K562 (cell line): Measurements from ENCODE around the gene DRAXIN. TPM values are rescaled to one million over a fixed set of nuclear protein-coding genes. Genes with fewer than 3 reads are reported as not detected.

Experiments
- ATF7 ChIP-seq: fragments of 450-650 bp; IDR thresholded peaks from 2 replicates; pipeline ENCODE4 v1.7.1; 2014; ENCODE audit warnings: mild to moderate bottlenecking, moderate library complexity
- BDP1 ChIP-seq: IDR thresholded peaks from 3 replicates; pipeline ENCODE4 v1.6.1; 2011; ENCODE audit not compliant: insufficient read length, insufficient read depth
- CBX8 ChIP-seq: fragments of 200-600 bp; sonication (generic); IDR thresholded peaks from 2 replicates; pipeline ENCODE4 v1.6.1; 2012; ENCODE audit warnings: borderline replicate concordance, mixed run types, low read depth, mild to moderate bottlenecking, moderate library complexity, mixed read lengths, low read length, control low read depth, inconsistent platforms; ENCODE audit not compliant: poor library complexity, severe bottlenecking; ENCODE audit errors: extremely low read depth
- FOXJ3 ChIP-seq: sonication (generic); formaldehyde crosslinking; IDR thresholded peaks from 2 replicates; pipeline ENCODE4 v1.4.0; 2020; ENCODE audit warnings: mild to moderate bottlenecking, missing genetic modification reagents
- LARP7 ChIP-seq: fragments of 450-650 bp; IDR thresholded peaks from 2 replicates; pipeline ENCODE4 v1.6.1; 2016
- MITF ChIP-seq: IDR thresholded peaks from 2 replicates; pipeline ENCODE4 v1.6.1; 2014; ENCODE audit warnings: antibody characterized with exemption
- MLX ChIP-seq, 2 experiments: fragments of 450-650 bp in 1 of 2; sonication (generic) in 1 of 2; formaldehyde crosslinking; conservative IDR thresholded peaks; 2 replicates each; pipeline versions ENCODE4 v1.4.0 to v1.8.1; 2020 to 2022; ENCODE audit warnings: mild to moderate bottlenecking in 1 of 2, missing genetic modification reagents in 1 of 2
- NFE2 ChIP-seq: IDR thresholded peaks from 2 replicates; pipeline ENCODE4 v1.6.1; 2014; ENCODE audit warnings: antibody characterized with exemption, low read depth
- NR1H2 ChIP-seq: sonication (generic); formaldehyde crosslinking; IDR thresholded peaks from 2 replicates; pipeline ENCODE4 v1.4.0; 2020; ENCODE audit warnings: mild to moderate bottlenecking, missing genetic modification reagents
- NRF1 ChIP-seq, 2 experiments: fragments of 450-650 bp; IDR thresholded peaks in 1 of 2; conservative IDR thresholded peaks in 1 of 2; 2 replicates each; pipeline ENCODE4 v1.6.1; 2014; ENCODE audit warnings: mild to moderate bottlenecking in 2 of 2
- PHF20 ChIP-seq: fragments of 450-650 bp; IDR thresholded peaks from 2 replicates; pipeline ENCODE4 v1.6.1; 2018; ENCODE audit not compliant: partially characterized antibody
- POLR2B ChIP-seq: fragments of 450-650 bp; IDR thresholded peaks from 2 replicates; pipeline ENCODE4 v1.6.1; 2018; ENCODE audit warnings: low read depth; ENCODE audit not compliant: partially characterized antibody
- RCOR1 ChIP-seq, 2 experiments: IDR thresholded peaks; 2 replicates each; pipeline ENCODE4 v1.6.1; 2012; ENCODE audit warnings: low read depth in 2 of 2, low read length in 2 of 2, borderline replicate concordance in 1 of 2, improper control_type of control experiment in 1 of 2
- RFX5 ChIP-seq: IDR thresholded peaks from 2 replicates; pipeline ENCODE4 v1.6.1; 2011; ENCODE audit warnings: low read depth, mild to moderate bottlenecking, improper control_type of control experiment, low read length
- TEAD2 ChIP-seq: fragments of 450-650 bp; IDR thresholded peaks from 2 replicates; pipeline ENCODE4 v1.6.1; 2016; ENCODE audit warnings: missing genetic modification characterization, control low read depth, missing compliant biosample characterization
- TGIF2 ChIP-seq: sonication (generic); formaldehyde crosslinking; IDR thresholded peaks from 2 replicates; pipeline ENCODE4 v1.8.1; 2022; ENCODE audit warnings: mild to moderate bottlenecking, missing genetic modification reagents, moderate library complexity
- TSHZ1 ChIP-seq: fragments of 250-450 bp; sonication (Bioruptor Pico); IDR thresholded peaks from 2 replicates; pipeline ENCODE4 v1.4.0; 2020; ENCODE audit warnings: mild to moderate bottlenecking, moderate library complexity
- WHSC1 ChIP-seq: IDR thresholded peaks from one replicate; pipeline ENCODE4 v1.6.1; 2012; ENCODE audit warnings: low read length, control low read depth, inconsistent platforms
- ZBTB8A ChIP-seq: fragments of 450-650 bp; IDR thresholded peaks from 2 replicates; pipeline ENCODE4 v1.6.1; 2018; ENCODE audit warnings: mild to moderate bottlenecking, moderate library complexity; ENCODE audit not compliant: partially characterized antibody
- ZFP1 ChIP-seq: fragments of 450-650 bp; formaldehyde crosslinking; IDR thresholded peaks from 2 replicates; pipeline ENCODE4 v1.4.0; 2020; ENCODE audit warnings: mild to moderate bottlenecking, mixed read lengths
- ZKSCAN3 ChIP-seq: fragments of 250-450 bp; sonication (Bioruptor Pico); IDR thresholded peaks from 2 replicates; pipeline ENCODE4 v1.4.0; 2020
- ZNF24 ChIP-seq: fragments of 450-650 bp; IDR thresholded peaks from 2 replicates; pipeline ENCODE4 v1.6.1; 2016
- ZNF253 ChIP-seq: fragments of 250-450 bp; sonication (Bioruptor Pico); conservative IDR thresholded peaks from 2 replicates; pipeline ENCODE4 v1.6.1; 2021; ENCODE audit warnings: mild to moderate bottlenecking
- polyA plus RNA-seq, 8 experiments: library from polyadenylated mRNA; depleted of rRNA in 4 of 8; stranded (reverse) in 5 of 8; unstranded in 3 of 8; fragments of >200 nt; fragmentation: Nextera tagmentation in 2 of 8; fragmentation: Illumina TruSeq in 1 of 8; extraction: Ambion mirVana in 2 of 8; extraction: Trizol in 1 of 8; gene quantifications; 2 replicates each; pipeline versions ENCODE4 v1.2.1 to v1.2.3, GENCODE V29; 2011 to 2014; ENCODE audit warnings: inconsistent platforms in 1 of 8, missing spikeins in 1 of 8
- total RNA-seq, 7 experiments: library from RNA; depleted of rRNA in 6 of 7; stranded (reverse); fragments of >200 nt in 6 of 7; fragmentation: Illumina TruSeq in 2 of 7; extraction: Trizol in 2 of 7; gene quantifications; 2 replicates each; pipeline versions ENCODE4 v1.2.1 to v1.2.3, GENCODE V29; 2011 to 2021; ENCODE audit warnings: low replicate concordance in 1 of 7
- TF ChIP-seq, protein P1 (sequence below): fragments of 450-650 bp; IDR thresholded peaks from 2 replicates; pipeline ENCODE4 v1.6.1; 2016; ENCODE audit warnings: missing biosample characterization, missing genetic modification characterization

Gene DRAXIN
- total and polyA plus RNA-seq, 9 of the 15 experiments (the other 6 are each of a cell fraction or from before 2014, with no cell fraction given): 0.01 to 0.04 (median 0.01) TPM; not detected in 6

GRCh38 chr1:11671544-11672286, 19.8 kb upstream of the DRAXIN start (continued):
- TF ChIP-seq RCOR1 (IDR thresholded peaks at IDR 0.05; ENCODE audit: borderline replicate concordance in 1 of 2, low read depth in 2 of 2, low read length in 2 of 2): peak; percentile 56 to 95
- no peak for TF ChIP-seq ZNF253 (CRISPR knock-in tag)
- TF ChIP-seq ZBTB8A: no peak
- TF ChIP-seq ZKSCAN3: no peak
- TF ChIP-seq BDP1: no peak
- no peak for TF ChIP-seq ZFP1 (CRISPR knock-in tag)
- no peak for TF ChIP-seq WHSC1
- TF ChIP-seq TEAD2: no peak
- no peak for TF ChIP-seq TGIF2 (CRISPR knock-in tag)
- TF ChIP-seq MITF: no peak
- no peak for TF ChIP-seq RFX5
- TF ChIP-seq TSHZ1 (CRISPR knock-in tag): no peak
- TF ChIP-seq NRF1 (conservative IDR thresholded peaks at IDR 0.05 in 1 of 2, IDR thresholded peaks at IDR 0.05 in 1 of 2): no peak
- TF ChIP-seq LARP7: no peak
- TF ChIP-seq CBX8: no peak
- no peak for TF ChIP-seq POLR2B
- peak; percentile 46; the same call in 1 of the 2 replicates for TF ChIP-seq ATF7
- TF ChIP-seq MLX (CRISPR knock-in tag; conservative IDR thresholded peaks at IDR 0.05): no peak
- no peak for TF ChIP-seq NR1H2
- TF ChIP-seq, protein P1, sequence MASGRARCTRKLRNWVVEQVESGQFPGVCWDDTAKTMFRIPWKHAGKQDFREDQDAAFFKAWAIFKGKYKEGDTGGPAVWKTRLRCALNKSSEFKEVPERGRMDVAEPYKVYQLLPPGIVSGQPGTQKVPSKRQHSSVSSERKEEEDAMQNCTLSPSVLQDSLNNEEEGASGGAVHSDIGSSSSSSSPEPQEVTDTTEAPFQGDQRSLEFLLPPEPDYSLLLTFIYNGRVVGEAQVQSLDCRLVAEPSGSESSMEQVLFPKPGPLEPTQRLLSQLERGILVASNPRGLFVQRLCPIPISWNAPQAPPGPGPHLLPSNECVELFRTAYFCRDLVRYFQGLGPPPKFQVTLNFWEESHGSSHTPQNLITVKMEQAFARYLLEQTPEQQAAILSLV: no peak
- TF ChIP-seq ZNF24: peak; percentile 75
- no peak for TF ChIP-seq FOXJ3 (CRISPR knock-in tag)
- TF ChIP-seq PHF20: no peak
- TF ChIP-seq NFE2: peak; percentile 31; the same call in 1 of the 2 replicates
